ENCODE measurements around the gene COL18A1. TPM values are rescaled to one million over a fixed set of nuclear protein-coding genes. Genes with fewer than 3 reads are reported as not detected.

COL18A1 gene
- total and polyA plus RNA-seq, 2 of the 8 experiments (the other 6 are each of a cell fraction or from before 2014, with no cell fraction given) = 145 to 201 TPM

DNA sequence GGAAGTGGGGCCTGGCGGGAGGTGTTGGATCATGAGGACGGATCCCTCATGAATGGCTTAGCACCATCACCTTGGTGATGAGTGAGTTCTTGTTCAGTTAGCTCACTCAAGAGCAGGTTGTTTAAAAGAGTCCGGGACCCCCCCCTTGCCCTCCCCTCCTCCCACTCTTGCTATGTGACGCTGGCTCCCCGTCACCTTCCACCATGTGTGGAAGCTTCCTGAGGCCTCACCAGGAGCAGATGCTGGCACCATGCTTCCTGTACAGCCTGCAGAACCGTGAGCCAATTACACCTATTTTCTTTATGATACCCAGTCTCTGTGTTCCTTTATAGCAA, 140.2 kb downstream of the COL18A1 start:
- Histone ChIP-seq H3K4me1 (replicated peaks in 1 of 4; ENCODE audit: control insufficient read depth in 3 of 4, insufficient read depth in 4 of 4, low read length in 3 of 4) (peaks cover 0 to 17% (median 10%) of the 10 kb centered on the region in 4 experiments; a peak in 4 of 7 replicates), H3K4me3 (ENCODE audit: extremely low read depth in 1 of 4, insufficient read depth in 2 of 4, low read depth in 3 of 4, low read length in 4 of 4) (no peak overlapping the region), H4K20me1 (replicated peaks in 1 of 2; ENCODE audit: control insufficient read depth in 1 of 2, insufficient read depth in 2 of 2, low read length in 2 of 2) (peaks cover 0 to under 1% of the 10 kb centered on the region in 2 experiments), H3K18ac (ENCODE audit: extremely low read depth, low read length) (no peak overlapping the region), H4K8ac (ENCODE audit: extremely low read depth, insufficient read depth, low read length) (no peak overlapping the region), H3K4ac (replicated peaks; ENCODE audit: insufficient read length, low read depth, low read length) (no peak overlapping the region), H3K56ac (replicated peaks; ENCODE audit: insufficient read length, low read depth, low read length) (no peak overlapping the region), H2AK5ac (ENCODE audit: low read depth, low read length) (peak overlapping the region; percentile 86; the same call in 1 of the 2 replicates), H2AFZ (ENCODE audit: low read length) (no peak overlapping the region), H4K91ac (replicated peaks; ENCODE audit: insufficient read length, low read length) (no peak overlapping the region), H3K27me3 (replicated peaks in 1 of 4; ENCODE audit: control insufficient read depth in 3 of 4, extremely low read depth in 1 of 4, insufficient read depth in 3 of 4, low read length in 3 of 4) (no peaks in the 10 kb centered on the region; a peak in 1 of 7 replicates), H2BK5ac (ENCODE audit: low read depth, low read length) (no peak overlapping the region), H2BK120ac (replicated peaks; ENCODE audit: low read depth, low read length) (no peak overlapping the region), H3K14ac (ENCODE audit: insufficient read length) (no peak overlapping the region), H2BK15ac (ENCODE audit: low read length) (no peak overlapping the region), H2BK20ac (ENCODE audit: low read length) (no peak overlapping the region), H3K23me2 (ENCODE audit: low read depth, low read length) (peaks cover 6% of the 10 kb centered on the region; the same call in 1 of the 2 replicates), H3K4me2 (ENCODE audit: insufficient read depth in 1 of 2, low read depth in 2 of 2, low read length in 2 of 2) (no peak overlapping the region), H3K23ac (ENCODE audit: insufficient read length) (no peak overlapping the region), H3K79me1 (ENCODE audit: low read depth, low read length) (no peaks in the 10 kb centered on the region), H3K9me3 (ENCODE audit: insufficient read depth in 2 of 2, low read depth in 1 of 2, low read length in 1 of 2) (no peaks in the 10 kb centered on the region), H3K36me3 (ENCODE audit: control insufficient read depth in 2 of 4, insufficient read depth in 4 of 4, low read length in 3 of 4) (no peaks in the 10 kb centered on the region), H3K9ac (replicated peaks in 1 of 4; ENCODE audit: extremely low read depth in 1 of 4, low read depth in 3 of 4, low read length in 3 of 4) (no peak overlapping the region), H4K5ac (ENCODE audit: insufficient read length, low read depth, low read length) (no peak overlapping the region), H3K27ac (ENCODE audit: low read depth, low read length) (no peak overlapping the region), H3K79me2 (ENCODE audit: control insufficient read depth in 1 of 2, insufficient read depth in 2 of 2, low read length in 2 of 2) (peaks cover 0 to 13% of the 10 kb centered on the region in 2 experiments; a peak in 2 of 4 replicates), H2BK12ac (ENCODE audit: low read depth, low read length) (0 out of 2 replicates have a peak overlapping the region, but pooled peaks have one; percentile 27)
- no peak for DNase-seq (ENCODE audit: low read depth in 1 of 2, low spot score in 2 of 2)
- TF ChIP-seq SIRT6 (IDR thresholded peaks at IDR 0.05; ENCODE audit: low read length) (no peak), SP4 (IDR thresholded peaks at IDR 0.05; ENCODE audit: low read length) (no peak), SUZ12 (IDR thresholded peaks at IDR 0.05; ENCODE audit: low read length) (no peak), CTBP2 (IDR thresholded peaks at IDR 0.05; ENCODE audit: borderline replicate concordance, insufficient read depth, insufficient read length, low read length) (no peak), POLR2AphosphoS5 (IDR thresholded peaks at IDR 0.05; ENCODE audit: low read depth, low read length) (no peak), POLR2A (IDR thresholded peaks at IDR 0.05; ENCODE audit: control extremely low read depth in 1 of 2, low read depth in 2 of 2, low read length in 2 of 2) (no peak), CBX5 (IDR thresholded peaks at IDR 0.05; ENCODE audit: low read depth, low read length) (no peak)
- no peak for FAIRE-seq
- ChIA-PET CTCF (ENCODE audit: partially characterized antibody) (no interaction called here), POLR2A (ENCODE audit: partially characterized antibody) (no interaction called here)
- WGBS, 2 experiments (ENCODE audit: extremely low coverage in 1 of 2, insufficient coverage in 1 of 2, insufficient read length in 1 of 2, insufficient replicate concordance in 2 of 2, low coverage in 1 of 2, low lambda C conversion rate in 2 of 2, missing lambda C conversion rate in 1 of 2) = 86% methylated on average over 5 of the region's 6 CpGs; no CpG with 5 or more reads in 1 of the 2 experiments

Measured in H1 (cell line).